Upper lobe of left lung (tissue), 6 donors: ENCODE measurements around the gene PRODH. TPM values are rescaled to one million over a fixed set of nuclear protein-coding genes. Genes with fewer than 3 reads are reported as not detected.
A peak's percentile ranks its signal among the peaks of the same experiment; 100 is the strongest.
"Not testable (repeated sequence)": the region's sequence is repeated elsewhere in the genome, so short reads cannot be mapped to it uniquely, and the experiment has no call there.

Experiments used
- ATAC-seq, 2 donors: fragments of 200-7000 bp; cut with Tn5 transposase; one replicate each; pipeline ENCODE4 v1.9.1; 2022; ENCODE audit warnings: mild to moderate bottlenecking in 2 of 2, moderate library complexity in 2 of 2; ENCODE audit not compliant: low FRiP score in 2 of 2
- DNase-seq, 2 donors: peaks; one replicate each; pipeline ENCODE4 v3.0.0-alpha.2; 2019 to 2020
- H3K27ac ChIP-seq, 4 donors: fragments of 200-600 bp; sonication (generic); one replicate each; pipeline ENCODE4 v1.5.1; 2016 to 2019
- H3K27me3 ChIP-seq, 4 donors: fragments of 200-600 bp; sonication (generic); one replicate each; pipeline ENCODE4 v1.5.1; 2017 to 2019
- H3K36me3 ChIP-seq, 4 donors: fragments of 200-600 bp; sonication (generic); one replicate each; pipeline ENCODE4 v1.5.1; 2016 to 2019
- H3K4me1 ChIP-seq, 4 donors: fragments of 200-600 bp; sonication (generic); one replicate each; pipeline ENCODE4 v1.5.1; 2018 to 2019
- H3K4me3 ChIP-seq, 4 donors: fragments of 200-600 bp; sonication (generic); one replicate each; pipeline ENCODE4 v1.5.1; 2017 to 2019; ENCODE audit warnings: mild to moderate bottlenecking in 2 of 4, moderate library complexity in 1 of 4
- H3K9me3 ChIP-seq, 4 donors: fragments of 200-600 bp; sonication (generic); one replicate each; pipeline ENCODE4 v1.5.1; 2018 to 2019
- CTCF ChIP-seq, 6 experiments: fragments of 450-650 bp in 4 of 6; fragments of 200-600 bp in 2 of 6; sonication (generic) in 2 of 6; IDR thresholded peaks; one replicate each; pipeline ENCODE4 v1.5.1; 2016 to 2019; ENCODE audit warnings: antibody characterized with exemption in 6 of 6
- EP300 ChIP-seq, 4 donors: sonication (generic); formaldehyde crosslinking; IDR thresholded peaks; one replicate each; pipeline ENCODE4 v1.5.1; 2017; ENCODE audit warnings: antibody characterized with exemption in 4 of 4, control low read depth in 2 of 4
- POLR2A ChIP-seq, 4 donors: fragments of 450-650 bp; IDR thresholded peaks; one replicate each; pipeline ENCODE4 v1.5.1; 2016 to 2017; ENCODE audit warnings: antibody characterized with exemption in 4 of 4, mild to moderate bottlenecking in 2 of 4
- POLR2AphosphoS5 ChIP-seq, 2 donors: sonication (generic); formaldehyde crosslinking; IDR thresholded peaks; one replicate each; pipeline ENCODE4 v1.5.1; 2017; ENCODE audit warnings: antibody characterized with exemption in 2 of 2
- WGBS, 2 donors: methylation state at CpG; one replicate each; pipeline ENCODE4 v1.1.5; 2017 to 2018; 5-methylcytosine and 5-hydroxymethylcytosine counted together
- total RNA-seq, 6 donors: library from RNA; depleted of rRNA in 4 of 6; stranded (reverse); fragments of >200 nt in 4 of 6; gene quantifications; one replicate each; pipeline versions ENCODE4 v1.1.0 to v1.2.1, GENCODE V29; 2016 to 2021
- donor health status: DM: no; HTN: no; CAD: no; lungs with moderate emphysema.
- donor health status: DM: no; HTN: yes; CAD: no; lungs with severe emphysema.

Gene PRODH
- total RNA-seq, 6 donors from 2014 or later: 37.1 to 206 (median 91.1) TPM

- DNase-seq: no peak
- Histone ChIP-seq H3K4me1 (no peaks in the 10 kb centered on the region), H3K9me3 (no peaks in the 10 kb centered on the region), H3K27me3 (no peaks in the 10 kb centered on the region), H3K27ac (no peak overlapping the region), H3K4me3 (no peak overlapping the region), H3K36me3 (no peaks in the 10 kb centered on the region)
- WGBS, 2 donors: 54% methylated on average over 4 of the region's 13 CpGs; no CpG with 5 or more reads in 1 of the 2 donors
- TF ChIP-seq CTCF (IDR thresholded peaks at IDR 0.05) (no peak), POLR2A (IDR thresholded peaks at IDR 0.05) (no peak), POLR2AphosphoS5 (IDR thresholded peaks at IDR 0.05) (no peak), EP300 (IDR thresholded peaks at IDR 0.05) (no peak)
- ATAC-seq: peak in 1 of 2 donors; percentile 9
Measured at GRCh38 chr22:18906896-18907295, 29.2 kb downstream of the PRODH start.

GRCh38 chr22:18906410-18906745 is 29.7 kb downstream of the PRODH start:
- not testable (repeated sequence) for H3K27me3 ChIP-seq, H3K9me3 ChIP-seq, H3K27ac ChIP-seq, H3K36me3 ChIP-seq, DNase-seq, H3K4me3 ChIP-seq, H3K4me1 ChIP-seq
- no CpG with 5 or more reads among the region's 36 CpGs for WGBS, 2 donors
- peak in 1 of 2 donors; percentile 51 for ATAC-seq

GRCh38 chr22:18905540-18906409 is 30.3 kb downstream of the PRODH start, which contains the start of gene DGCR6:
Gene DGCR6 (plus strand): TSS chr22:18906320. CDS start chr22:18906375, 55 bp downstream.
- no peak for TF ChIP-seq CTCF (IDR thresholded peaks at IDR 0.05)
- Histone ChIP-seq H3K9me3 (no peaks in the 10 kb centered on the region), H3K27me3 (no peaks in the 10 kb centered on the region), H3K27ac (no peak within 1 kb of the TSS), H3K36me3 (no peaks in the 10 kb centered on the region), H3K4me1 (no peaks in the 10 kb centered on the region), H3K4me3 (peak within 1 kb of the TSS in 1 of 4 donors; percentile 18)
- WGBS, 2 donors: no CpG with 5 or more reads among the region's 77 CpGs
- DNase-seq (peak; percentile 20 to 51), ATAC-seq (peak; percentile 97 to 99)

- 95 to 96% methylated on average over 5 to 6 of the region's 7 CpGs for WGBS, 2 donors
- H3K27ac ChIP-seq, H3K36me3 ChIP-seq, H3K4me1 ChIP-seq, H3K9me3 ChIP-seq, DNase-seq, H3K4me3 ChIP-seq, H3K27me3 ChIP-seq: not testable (repeated sequence)
- peak in 1 of 2 donors; percentile 47 for ATAC-seq
Measured at GRCh38 chr22:18896037-18896657, 39.9 kb downstream of the PRODH start.

- H3K9me3 ChIP-seq, H3K4me3 ChIP-seq, ATAC-seq, H3K27me3 ChIP-seq, H3K36me3 ChIP-seq, H3K27ac ChIP-seq, H3K4me1 ChIP-seq, DNase-seq: not testable (repeated sequence)
- WGBS, 2 donors: no CpG with 5 or more reads among the region's 4 CpGs
Measured at GRCh38 chr22:18893775-18894174, 42.3 kb downstream of the PRODH start.

- 77 to 80% methylated on average over 1 of the region's 5 CpGs for WGBS, 2 donors
Measured at GRCh38 chr22:18890510-18891192, 45.4 kb downstream of the PRODH start.

More at GRCh38 chr22:18890510-18891192, 45.4 kb downstream of the PRODH start:
- not testable (repeated sequence) for H3K4me1 ChIP-seq, H3K4me3 ChIP-seq, H3K27ac ChIP-seq, DNase-seq, H3K9me3 ChIP-seq, H3K36me3 ChIP-seq, H3K27me3 ChIP-seq
- ATAC-seq: peak in 1 of 2 donors; percentile 81
